Esophagus mucosa (tissue), 1 donor: ENCODE results near the gene SLC9A5. TPM values are rescaled to one million over a fixed set of nuclear protein-coding genes. Genes with fewer than 3 reads are reported as not detected.

Experiments used
- ATAC-seq: fragments of 200-7000 bp; cut with Tn5 transposase; one replicate; pipeline ENCODE4 v1.9.1; 2020
- total RNA-seq: library from RNA; stranded (reverse); gene quantifications from one replicate; pipeline ENCODE4 v1.2.4, GENCODE V29; 2023
- donor health status: DM: yes; HTN: yes; CAD: no.

Gene SLC9A5, protein sequence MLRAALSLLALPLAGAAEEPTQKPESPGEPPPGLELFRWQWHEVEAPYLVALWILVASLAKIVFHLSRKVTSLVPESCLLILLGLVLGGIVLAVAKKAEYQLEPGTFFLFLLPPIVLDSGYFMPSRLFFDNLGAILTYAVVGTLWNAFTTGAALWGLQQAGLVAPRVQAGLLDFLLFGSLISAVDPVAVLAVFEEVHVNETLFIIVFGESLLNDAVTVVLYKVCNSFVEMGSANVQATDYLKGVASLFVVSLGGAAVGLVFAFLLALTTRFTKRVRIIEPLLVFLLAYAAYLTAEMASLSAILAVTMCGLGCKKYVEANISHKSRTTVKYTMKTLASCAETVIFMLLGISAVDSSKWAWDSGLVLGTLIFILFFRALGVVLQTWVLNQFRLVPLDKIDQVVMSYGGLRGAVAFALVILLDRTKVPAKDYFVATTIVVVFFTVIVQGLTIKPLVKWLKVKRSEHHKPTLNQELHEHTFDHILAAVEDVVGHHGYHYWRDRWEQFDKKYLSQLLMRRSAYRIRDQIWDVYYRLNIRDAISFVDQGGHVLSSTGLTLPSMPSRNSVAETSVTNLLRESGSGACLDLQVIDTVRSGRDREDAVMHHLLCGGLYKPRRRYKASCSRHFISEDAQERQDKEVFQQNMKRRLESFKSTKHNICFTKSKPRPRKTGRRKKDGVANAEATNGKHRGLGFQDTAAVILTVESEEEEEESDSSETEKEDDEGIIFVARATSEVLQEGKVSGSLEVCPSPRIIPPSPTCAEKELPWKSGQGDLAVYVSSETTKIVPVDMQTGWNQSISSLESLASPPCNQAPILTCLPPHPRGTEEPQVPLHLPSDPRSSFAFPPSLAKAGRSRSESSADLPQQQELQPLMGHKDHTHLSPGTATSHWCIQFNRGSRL
- total RNA-seq: 0.08 TPM

- ATAC-seq: no peak
These were observed at the start of gene SLC9A5 for GRCh38 chr16:67248401-67249177. TSS of gene SLC9A5 (plus strand) at chr16:67248979. CDS start at chr16:67249015, 36 bp downstream.

- peak; percentile 85 for ATAC-seq
These were observed 49.6 kb upstream of the SLC9A5 start, which contains the start of gene ELMO3 for GRCh38 chr16:67199011-67199807. TSS of gene ELMO3 (plus strand) at chr16:67199131. CDS start at chr16:67199327, 196 bp downstream.

DNA sequence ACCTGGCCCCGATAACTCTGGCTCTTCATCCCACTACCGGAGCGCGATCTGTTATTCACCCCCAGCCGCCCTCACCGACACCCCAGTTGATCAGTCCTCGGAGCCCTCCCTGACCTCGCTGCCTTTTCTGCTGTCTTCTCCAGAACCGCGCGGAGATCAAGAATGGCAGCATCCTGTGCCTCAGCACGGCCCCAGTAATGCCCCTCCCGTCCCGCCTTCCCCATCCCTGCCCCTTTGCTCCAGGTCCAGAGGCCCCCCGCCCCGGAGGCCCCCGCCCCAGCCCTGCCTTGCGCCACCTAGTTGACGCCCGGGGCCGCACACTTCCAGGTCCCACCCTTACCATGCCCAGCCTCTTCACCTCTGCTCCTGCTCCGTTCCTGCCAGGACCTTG lies 49.0 kb upstream of the SLC9A5 start:
- no peak for ATAC-seq

- no peak for ATAC-seq
These were observed 48.3 kb upstream of the SLC9A5 start for GRCh38 chr16:67200491-67200890.

- no peak for ATAC-seq
These were observed 47.1 kb upstream of the SLC9A5 start for GRCh38 chr16:67201411-67202345.

GRCh38 chr16:67202426-67202825 lies 46.4 kb upstream of the SLC9A5 start:
- no peak for ATAC-seq

GRCh38 chr16:67202956-67203493 lies 45.8 kb upstream of the SLC9A5 start:
- no peak for ATAC-seq

- no peak for ATAC-seq
These were observed 44.7 kb upstream of the SLC9A5 start for GRCh38 chr16:67204076-67204475.

- ATAC-seq: no peak
These were observed 42.5 kb upstream of the SLC9A5 start for GRCh38 chr16:67206129-67206837.

DNA sequence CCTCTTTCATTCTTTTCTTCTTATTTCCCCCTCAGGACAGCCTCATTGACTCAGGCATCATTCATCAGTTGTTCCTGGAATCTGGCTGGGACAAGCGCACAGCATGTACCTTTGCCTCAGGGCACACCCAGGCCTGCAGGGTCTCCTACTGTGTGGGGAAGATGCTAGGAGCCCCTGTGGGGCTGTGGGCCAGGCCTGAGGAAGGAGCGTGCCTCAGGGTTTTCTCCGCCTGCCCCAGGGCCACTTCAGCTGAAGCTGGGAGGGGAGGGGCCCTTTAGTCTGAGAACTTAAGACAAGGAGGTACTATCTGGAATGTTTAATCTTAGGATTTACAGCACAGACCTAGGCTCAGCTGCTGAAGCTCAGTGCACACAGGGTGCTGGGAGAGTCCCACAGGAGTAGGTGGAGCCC lies 41.9 kb upstream of the SLC9A5 start:
- peak; percentile 29 for ATAC-seq

- peak; percentile 57 for ATAC-seq
These were observed 41.3 kb upstream of the SLC9A5 start for GRCh38 chr16:67207249-67208091.

- ATAC-seq: no peak
These were observed 40.5 kb upstream of the SLC9A5 start for GRCh38 chr16:67208154-67208896.

DNA sequence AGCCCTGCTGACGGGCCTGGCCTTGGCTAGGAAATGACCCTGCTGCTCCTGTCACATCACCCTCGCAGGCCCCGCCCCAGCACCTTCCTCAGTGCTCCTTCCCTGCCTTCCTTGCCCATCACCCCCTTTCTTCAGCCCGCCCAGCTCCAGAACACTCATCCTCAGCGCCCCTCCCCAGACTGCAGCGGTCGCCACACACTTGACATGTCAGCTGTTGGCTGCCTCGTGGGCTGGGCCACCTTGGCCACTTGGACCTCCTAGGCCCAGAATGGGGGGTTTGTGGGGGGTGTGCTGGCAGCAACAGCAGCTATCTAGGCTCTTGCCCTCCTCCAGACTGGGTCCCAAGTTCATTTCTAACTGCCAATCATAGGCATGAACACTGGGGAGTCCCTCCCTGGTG lies 39.2 kb upstream of the SLC9A5 start:
- ATAC-seq: no peak

DNA sequence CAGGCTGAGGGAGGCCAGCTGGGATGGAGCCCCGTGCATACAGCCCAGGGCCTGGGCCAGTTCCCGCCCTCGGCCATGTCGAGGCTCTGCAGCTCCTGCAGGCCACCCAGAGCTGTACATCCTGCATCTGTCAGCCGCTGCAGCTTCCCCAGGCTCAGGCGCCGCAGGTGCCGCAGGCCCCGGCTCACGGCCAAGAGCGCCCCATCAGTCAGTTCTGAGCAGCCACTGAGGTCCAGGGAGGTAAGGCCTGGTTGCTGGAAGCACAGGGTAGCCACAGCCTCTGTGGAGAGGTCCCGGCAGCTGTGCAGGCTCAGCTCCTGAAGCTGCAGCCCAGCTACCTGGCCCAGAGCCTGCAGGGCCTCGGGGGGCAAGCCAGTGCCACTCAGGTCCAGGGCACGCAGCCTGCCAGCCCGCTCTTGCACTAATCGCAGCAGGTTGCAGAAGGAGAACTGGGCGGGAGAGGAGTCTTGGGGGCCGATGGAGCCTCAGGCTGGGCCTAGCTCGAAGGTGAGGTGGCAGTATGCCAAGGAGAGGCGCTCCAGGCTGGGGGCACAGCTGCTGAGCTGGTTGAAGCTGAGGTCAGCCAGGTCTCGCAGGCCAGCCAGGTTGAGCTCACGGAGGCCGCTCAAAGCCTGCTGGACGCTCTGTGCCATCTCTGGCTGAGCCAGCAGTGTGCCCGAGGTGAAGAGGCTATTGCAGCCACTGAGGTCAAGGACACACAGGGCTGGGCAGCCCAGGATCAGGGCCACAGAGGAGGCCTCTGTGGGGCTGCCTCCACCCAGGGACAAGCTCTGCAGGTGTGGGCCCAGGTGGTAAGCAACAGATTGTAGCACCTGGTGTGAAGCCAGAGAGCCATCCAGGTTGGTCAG lies 38.5 kb upstream of the SLC9A5 start:
- no peak for ATAC-seq

- no peak for ATAC-seq
These were observed 37.1 kb upstream of the SLC9A5 start for GRCh38 chr16:67211674-67212073.

GRCh38 chr16:67212766-67213165 lies 36.0 kb upstream of the SLC9A5 start:
- ATAC-seq: peak; percentile 28
